Hepatocyte (in vitro differentiated cells): ENCODE measurements around the gene MX2. TPM values are rescaled to one million over a fixed set of nuclear protein-coding genes. Genes with fewer than 3 reads are reported as not detected.

ENCODE experiments used
- DNase-seq: peaks from one replicate; pipeline ENCODE4 v3.0.0-alpha.2; 2016; ENCODE audit warnings: low spot score
- H2AFZ ChIP-seq: fragments of 200-600 bp; sonication (generic); 2 replicates; pipeline ENCODE4 v1.6.0; 2016; ENCODE audit warnings: antibody characterized with exemption, mild to moderate bottlenecking
- H3K27ac ChIP-seq: fragments of 200-600 bp; sonication (generic); 2 replicates; pipeline ENCODE4 v1.5.1; 2016; ENCODE audit warnings: mild to moderate bottlenecking
- H3K27me3 ChIP-seq: fragments of 200-600 bp; sonication (generic); 2 replicates; pipeline ENCODE4 v1.6.1; 2016
- H3K36me3 ChIP-seq: fragments of 200-600 bp; sonication (generic); replicated peaks from 2 replicates; pipeline ENCODE4 v1.5.1; 2016; ENCODE audit warnings: low read depth; ENCODE audit not compliant: insufficient read depth
- H3K4me1 ChIP-seq: fragments of 200-600 bp; sonication (generic); 2 replicates; pipeline ENCODE4 v1.5.1; 2016; ENCODE audit warnings: mild to moderate bottlenecking, moderate library complexity; ENCODE audit not compliant: insufficient read depth
- H3K4me2 ChIP-seq: fragments of 200-600 bp; sonication (generic); 2 replicates; pipeline ENCODE4 v1.6.0; 2016
- H3K4me3 ChIP-seq: fragments of 200-600 bp; sonication (generic); 2 replicates; pipeline ENCODE4 v1.5.1; 2016; ENCODE audit warnings: mild to moderate bottlenecking
- H3K79me2 ChIP-seq: fragments of 200-600 bp; sonication (generic); 2 replicates; pipeline ENCODE4 v1.6.0; 2017; ENCODE audit warnings: mild to moderate bottlenecking
- H3K9me2 ChIP-seq: fragments of 200-600 bp; sonication (generic); replicated peaks from 2 replicates; pipeline ENCODE4 v1.6.0; 2017; ENCODE audit warnings: mild to moderate bottlenecking; ENCODE audit not compliant: insufficient read depth
- H3K9me3 ChIP-seq: fragments of 200-600 bp; sonication (generic); 2 replicates; pipeline ENCODE4 v1.5.1; 2016; ENCODE audit warnings: low read depth, mild to moderate bottlenecking
- H4K20me1 ChIP-seq: fragments of 200-600 bp; sonication (generic); 2 replicates; pipeline ENCODE4 v1.6.0; 2016; ENCODE audit warnings: mild to moderate bottlenecking; ENCODE audit not compliant: insufficient read depth, poor library complexity, severe bottlenecking
- CTCF ChIP-seq: fragments of 200-600 bp; sonication (generic); IDR thresholded peaks from 2 replicates; pipeline ENCODE4 v1.5.1; 2016; ENCODE audit warnings: antibody characterized with exemption, mild to moderate bottlenecking; ENCODE audit not compliant: poor library complexity
- EZH2 ChIP-seq: fragments of 200-600 bp; sonication (generic); IDR thresholded peaks from 2 replicates; pipeline ENCODE4 v1.6.1; 2016; ENCODE audit warnings: antibody characterized with exemption, mild to moderate bottlenecking, borderline replicate concordance
- EZH2phosphoT487 ChIP-seq: fragments of 200-600 bp; sonication (generic); IDR thresholded peaks from one replicate; pipeline ENCODE4 v1.6.1; 2018; ENCODE audit warnings: antibody characterized with exemption, mild to moderate bottlenecking, low read depth, moderate library complexity; ENCODE audit not compliant: unreplicated experiment, severe bottlenecking
- WGBS: methylation state at CpG from one replicate; pipeline ENCODE4 v1.1.6; 2016; ENCODE audit warnings: low lambda C conversion rate; ENCODE audit errors: missing lambda C conversion rate; 5-methylcytosine and 5-hydroxymethylcytosine counted together
- polyA plus RNA-seq: library from polyadenylated mRNA; unstranded; fragments of >200 nt; fragmentation: Nextera tagmentation; extraction: Ambion mirVana; gene quantifications from 2 replicates; pipeline ENCODE4 v1.2.1, GENCODE V29; 2016
- total RNA-seq: library from RNA; depleted of rRNA; stranded (reverse); fragments of >200 nt; gene quantifications from 2 replicates; pipeline ENCODE4 v1.2.3, GENCODE V29; 2014

MX2 gene
- total and polyA plus RNA-seq, 2 experiments from 2014 or later = 1.1 to 2.6 TPM

GRCh38 chr21:41429305-41429704 is 67.5 kb downstream of the MX2 start:
- no peaks in the 10 kb centered on the region for H4K20me1 ChIP-seq
- no peak overlapping the region for H3K4me3 ChIP-seq
- H3K79me2 ChIP-seq = no peaks in the 10 kb centered on the region
- no peak for DNase-seq
- H3K27me3 ChIP-seq = no peaks in the 10 kb centered on the region
- WGBS = 91% methylated on average over 3 of the region's 3 CpGs
- H3K27ac ChIP-seq = no peak overlapping the region
- no peaks in the 10 kb centered on the region for H3K36me3 ChIP-seq
- no peak overlapping the region for H3K4me2 ChIP-seq
- no peaks in the 10 kb centered on the region for H3K9me3 ChIP-seq
- TF ChIP-seq EZH2 (no peak), CTCF (no peak), EZH2phosphoT487 (no peak)
- peaks cover 4% of the 10 kb centered on the region for H3K4me1 ChIP-seq
- no peaks in the 10 kb centered on the region for H3K9me2 ChIP-seq
- no peak overlapping the region for H2AFZ ChIP-seq

GRCh38 chr21:41429925-41430491 is 68.2 kb downstream of the MX2 start:
- H3K79me2 ChIP-seq = no peaks in the 10 kb centered on the region
- no peak overlapping the region for H2AFZ ChIP-seq
- peaks cover 5% of the 10 kb centered on the region for H3K9me3 ChIP-seq
- no peak for DNase-seq
- peaks cover 4% of the 10 kb centered on the region for H3K4me1 ChIP-seq
- no peaks in the 10 kb centered on the region for H3K27me3 ChIP-seq
- H4K20me1 ChIP-seq = no peaks in the 10 kb centered on the region
- TF ChIP-seq EZH2 = no peak
- TF ChIP-seq EZH2phosphoT487 = no peak
- no peak overlapping the region for H3K27ac ChIP-seq
- H3K4me2 ChIP-seq = no peak overlapping the region
- WGBS = 90% methylated on average over 9 of the region's 9 CpGs
- H3K4me3 ChIP-seq = no peak overlapping the region
- no peaks in the 10 kb centered on the region for H3K36me3 ChIP-seq
- H3K9me2 ChIP-seq = no peaks in the 10 kb centered on the region

GRCh38 chr21:41431788-41432548 is 70.1 kb downstream of the MX2 start:
- 87% methylated on average over 16 of the region's 16 CpGs for WGBS
- Histone ChIP-seq H3K9me3 (peaks cover 8% of the 10 kb centered on the region), H3K79me2 (no peaks in the 10 kb centered on the region), H3K4me3 (no peak overlapping the region), H3K4me1 (no peaks in the 10 kb centered on the region), H3K27me3 (no peaks in the 10 kb centered on the region), H3K27ac (peak overlapping the region; percentile 12), H3K36me3 (no peaks in the 10 kb centered on the region), H3K4me2 (no peak overlapping the region), H2AFZ (no peak overlapping the region), H4K20me1 (no peaks in the 10 kb centered on the region), H3K9me2 (no peaks in the 10 kb centered on the region)
- no peak for DNase-seq
- no peak for TF ChIP-seq EZH2phosphoT487
- no peak for TF ChIP-seq CTCF
